Renal cortex interstitium (tissue), 15 donors: ENCODE data around the gene ZNF655. TPM values are rescaled to one million over a fixed set of nuclear protein-coding genes. Genes with fewer than 3 reads are reported as not detected.
A peak's percentile ranks its signal among the peaks of the same experiment; 100 is the strongest.
"Not testable (repeated sequence)": the region's sequence is repeated elsewhere in the genome, so short reads cannot be mapped to it uniquely, and the experiment has no call there.

Experiments used
- DNase-seq, 11 donors: peaks; one replicate each; pipeline ENCODE4 v3.0.0-alpha.2; 2013; ENCODE audit warnings: low read depth in 9 of 11, low spot score in 4 of 11; ENCODE audit errors: extremely low read depth in 1 of 11
- long read RNA-seq, 16 experiments: transcript quantifications; one replicate each; lab custom pipeline, GENCODE V29; 2026
- polyA plus RNA-seq, 3 donors: library from polyadenylated mRNA; unstranded; fragments of 120-200 nt; gene quantifications; one replicate each; pipeline ENCODE4 v1.2.1, GENCODE V29; 2013; ENCODE audit not compliant: insufficient read length in 3 of 3

The ZNF655 gene
- polyA plus RNA-seq: 100 to 1,000 TPM in 1 of 3 donors, 10 to 100 TPM in 2; 69.9 to 106 (median 82.0) TPM
- long read RNA-seq, donor 1, transcript ZNF655-201 (3 exons, 2,535 nt): major isoform, 6 of 13 reads
- long read RNA-seq, donor 1, partial matches to known transcripts: 0 of 13 reads
- long read RNA-seq, donor 1, other reads (novel, unspliced or antisense): 0 of 13 reads
- long read RNA-seq, donor 2, partial matches to known transcripts: 0 of 1 reads
- long read RNA-seq, donor 2, other reads (novel, unspliced or antisense): 0 of 1 reads
- long read RNA-seq, donor 3, partial matches to known transcripts: 0 of 5 reads
- long read RNA-seq, donor 3, other reads (novel, unspliced or antisense): 0 of 5 reads
- long read RNA-seq, donor 4, partial matches to known transcripts: 0 of 11 reads
- long read RNA-seq, donor 4, other reads (novel, unspliced or antisense): 0 of 11 reads
- long read RNA-seq, donor 5: 0 reads
- long read RNA-seq, donor 6, full-length matches to known transcripts: 16 of 16 reads
- long read RNA-seq, donor 6, partial matches to known transcripts: 0 of 16 reads
- long read RNA-seq, donor 6, other reads (novel, unspliced or antisense): 0 of 16 reads
- long read RNA-seq, donor 7, full-length matches to known transcripts: 15 of 15 reads
- long read RNA-seq, donor 7, partial matches to known transcripts: 0 of 15 reads
- long read RNA-seq, donor 7, other reads (novel, unspliced or antisense): 0 of 15 reads
- long read RNA-seq, donor 8: 0 reads
- long read RNA-seq, donor 9, full-length matches to known transcripts: 12 of 12 reads
- long read RNA-seq, donor 9, partial matches to known transcripts: 0 of 12 reads
- long read RNA-seq, donor 9, other reads (novel, unspliced or antisense): 0 of 12 reads
- long read RNA-seq, donor 10, partial matches to known transcripts: 0 of 12 reads
- long read RNA-seq, donor 10, other reads (novel, unspliced or antisense): 0 of 12 reads
- long read RNA-seq, donor 11, partial matches to known transcripts: 0 of 7 reads
- long read RNA-seq, donor 11, other reads (novel, unspliced or antisense): 0 of 7 reads
- long read RNA-seq, donor 12, full-length matches to known transcripts: 7 of 7 reads
- long read RNA-seq, donor 12, partial matches to known transcripts: 0 of 7 reads
- long read RNA-seq, donor 12, other reads (novel, unspliced or antisense): 0 of 7 reads
- long read RNA-seq, donor 13: 0 reads
- long read RNA-seq, donor 14, partial matches to known transcripts: 0 of 5 reads
- long read RNA-seq, donor 14, other reads (novel, unspliced or antisense): 0 of 5 reads
- long read RNA-seq, donor 15, partial matches to known transcripts: 0 of 4 reads
- long read RNA-seq, donor 15, other reads (novel, unspliced or antisense): 0 of 4 reads
- long read RNA-seq, donor 16, full-length matches to known transcripts: 28 of 28 reads
- long read RNA-seq, donor 16, partial matches to known transcripts: 0 of 28 reads
- long read RNA-seq, donor 16, other reads (novel, unspliced or antisense): 0 of 28 reads

GRCh38 chr7:99558306-99559174 is at the start of gene ZNF655:
TSS of gene ZNF655 (plus strand) at chr7:99558642. CDS start at chr7:99560560, 1,918 bp downstream.
- DNase-seq: peak in 10 of 11 donors; percentile 81 to 94 (median 90)

GRCh38 chr7:99514050-99514449 is 44.4 kb upstream of the ZNF655 start:
- DNase-seq: no peak

GRCh38 chr7:99521399-99521798 is 37.0 kb upstream of the ZNF655 start:
- DNase-seq: no peak

GRCh38 chr7:99525713-99526440 is 32.6 kb upstream of the ZNF655 start:
- no peak for DNase-seq

GRCh38 chr7:99531354-99531765 is 27.1 kb upstream of the ZNF655 start:
- DNase-seq: no peak

GRCh38 chr7:99535667-99536066 is 22.8 kb upstream of the ZNF655 start:
- DNase-seq: no peak

- DNase-seq: no peak
These were observed 19.1 kb upstream of the ZNF655 start for GRCh38 chr7:99539213-99539811.

- no peak for DNase-seq
These were observed 17.9 kb upstream of the ZNF655 start for GRCh38 chr7:99540542-99540941.

GRCh38 chr7:99541212-99541611 is 17.2 kb upstream of the ZNF655 start:
- no peak for DNase-seq

GRCh38 chr7:99543081-99543671 is 15.3 kb upstream of the ZNF655 start:
- DNase-seq: no peak

- no peak for DNase-seq
These were observed 14.5 kb upstream of the ZNF655 start for GRCh38 chr7:99543916-99544315.

GRCh38 chr7:99545308-99545707 is 13.1 kb upstream of the ZNF655 start:
- not testable (repeated sequence) for DNase-seq

- not testable (repeated sequence) for DNase-seq
These were observed 8.9 kb upstream of the ZNF655 start for GRCh38 chr7:99549545-99549944.

GRCh38 chr7:99551334-99551733 is 7.1 kb upstream of the ZNF655 start:
- DNase-seq: peak in 1 of 11 donors; percentile 5

GRCh38 chr7:99551767-99552463 is 6.5 kb upstream of the ZNF655 start, which contains the start of gene FAM200A:
TSS of gene FAM200A (minus strand) at chr7:99552114. CDS start at chr7:99548407, 3,707 bp downstream.
- DNase-seq: peak; percentile 87 to 96 (median 92)

GRCh38 chr7:99553039-99553438 is 5.4 kb upstream of the ZNF655 start:
- no peak for DNase-seq
